GM19397 (cell line): ENCODE results near the gene JAK1.

ENCODE experiments used
- ATAC-seq: cut with Tn5 transposase; IDR thresholded peaks from one replicate; pipeline ENCODE4 v1.9.1; 2021; ENCODE audit warnings: mild to moderate bottlenecking, moderate library complexity; ENCODE audit not compliant: unreplicated experiment

JAK1 gene

DNA sequence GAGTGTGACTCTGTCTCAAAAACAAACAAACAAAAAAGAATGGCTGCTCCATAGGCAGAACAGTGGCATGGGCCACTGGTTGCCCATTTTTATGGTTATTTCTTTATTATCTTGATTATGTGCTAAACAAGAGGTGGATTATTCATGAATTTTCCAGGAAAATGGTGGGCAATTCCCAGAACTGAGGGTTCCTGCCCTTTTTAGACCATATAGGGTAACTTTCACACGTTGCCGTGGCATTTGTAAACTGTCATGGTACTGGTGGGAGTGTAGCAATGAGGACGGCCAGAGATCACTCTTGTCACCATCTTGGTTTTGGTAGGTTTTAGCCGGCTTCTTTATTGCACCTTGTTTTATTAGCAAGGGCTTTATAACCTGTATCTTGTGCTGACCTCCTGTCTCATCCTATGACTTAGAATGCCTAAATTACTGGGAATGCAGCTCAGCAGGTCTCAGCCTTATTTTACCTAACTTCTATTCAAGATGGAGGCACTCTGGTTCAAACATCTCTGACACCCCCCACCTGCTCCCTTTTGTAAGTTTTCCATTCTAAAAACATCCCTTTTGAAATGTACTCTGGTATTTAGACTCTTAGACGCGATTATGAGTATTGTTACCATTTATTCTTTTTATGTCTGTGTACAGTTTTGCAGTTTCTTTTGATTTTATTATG lies 164.4 kb downstream of the JAK1 start:
- no peak for ATAC-seq

DNA sequence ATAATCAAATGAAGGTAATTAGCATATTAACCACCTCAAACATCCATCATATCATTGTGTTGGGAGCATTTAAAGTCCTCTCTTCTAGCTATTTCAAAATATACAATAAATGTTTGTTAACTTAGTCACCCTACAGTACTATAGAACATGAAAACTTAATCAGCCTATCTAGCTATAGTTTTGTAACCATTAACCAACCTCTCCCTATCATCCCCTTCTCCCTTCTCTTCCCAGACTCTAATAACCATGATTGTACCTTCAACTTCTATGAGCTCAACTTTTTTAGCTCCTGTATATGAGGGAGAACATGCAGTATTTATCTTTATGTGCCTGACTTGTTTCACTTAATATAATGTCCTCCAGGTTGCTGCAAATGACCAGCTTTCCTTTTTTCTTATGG lies 167.5 kb downstream of the JAK1 start:
- ATAC-seq: no peak

DNA sequence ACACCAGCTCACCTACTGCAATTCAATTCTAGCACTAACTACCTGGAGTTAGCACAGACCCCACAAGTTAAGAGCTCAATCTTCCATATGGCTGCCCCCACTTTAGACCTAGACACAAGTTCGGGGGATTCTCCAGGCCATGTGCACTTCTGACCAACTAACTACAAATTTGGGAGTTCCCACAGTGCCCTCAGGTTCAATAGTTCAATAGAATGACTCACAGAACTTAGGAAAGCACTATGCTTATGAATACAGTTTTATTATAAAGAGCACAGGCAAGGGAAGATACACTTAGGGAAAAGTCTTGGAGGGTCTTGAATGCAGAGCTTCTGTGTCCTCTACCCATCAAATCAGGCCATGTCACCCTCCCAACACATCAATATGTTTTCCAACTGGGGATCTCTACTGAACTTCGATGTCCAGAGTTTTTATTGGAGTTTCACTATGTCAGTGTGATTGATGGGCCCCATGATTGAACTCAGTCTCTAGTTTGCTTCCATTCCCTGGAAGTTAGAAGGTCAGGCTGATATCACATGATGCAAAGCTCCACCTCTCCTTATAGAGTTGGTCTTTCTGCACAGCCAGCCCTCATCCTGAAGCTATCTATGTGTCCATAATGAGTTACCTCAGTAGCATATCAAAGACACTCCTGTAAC lies 175.4 kb downstream of the JAK1 start:
- no peak for ATAC-seq
